GM12875 (cell line): ENCODE results near the gene OPRM1.

Source experiments
- H3K4me3 ChIP-seq: one replicate; pipeline ENCODE4 v1.5.1; 2011; ENCODE audit warnings: low read depth, low read length, control low read depth
- CTCF ChIP-seq: IDR thresholded peaks from 2 replicates; pipeline ENCODE4 v1.5.1; 2011; ENCODE audit warnings: low read depth, mild to moderate bottlenecking, control low read depth, inconsistent platforms, low read length, moderate library complexity, borderline replicate concordance; ENCODE audit not compliant: insufficient read depth

The OPRM1 gene

GRCh38 chr6:154228521-154228905 is 189.5 kb downstream of the OPRM1 start:
- H3K4me3 ChIP-seq: no peak overlapping the region
- TF ChIP-seq CTCF: no peak

- H3K4me3 ChIP-seq: no peak overlapping the region
Observed at GRCh38 chr6:154229786-154230185, 190.7 kb downstream of the OPRM1 start.

GRCh38 chr6:154230393-154230792 is 191.4 kb downstream of the OPRM1 start:
- TF ChIP-seq CTCF: no peak
- no peak overlapping the region for H3K4me3 ChIP-seq

More at GRCh38 chr6:154229786-154230185, 190.7 kb downstream of the OPRM1 start:
- TF ChIP-seq CTCF: no peak

- no peak for TF ChIP-seq CTCF
- no peak overlapping the region for H3K4me3 ChIP-seq
Observed at GRCh38 chr6:154230910-154231595, 192.0 kb downstream of the OPRM1 start.

- TF ChIP-seq CTCF: no peak
- H3K4me3 ChIP-seq: no peak overlapping the region
Observed at GRCh38 chr6:154232013-154232910, 193.2 kb downstream of the OPRM1 start.

- no peak for TF ChIP-seq CTCF
Observed at GRCh38 chr6:154233383-154233782, 194.3 kb downstream of the OPRM1 start.

More at GRCh38 chr6:154233383-154233782, 194.3 kb downstream of the OPRM1 start:
- no peak overlapping the region for H3K4me3 ChIP-seq
